ACHN (cell line): ENCODE measurements around the gene SCG3.
A peak's percentile ranks its signal among the peaks of the same experiment; 100 is the strongest.
"Not testable (repeated sequence)": the region's sequence is repeated elsewhere in the genome, so short reads cannot be mapped to it uniquely, and the experiment has no call there.

Experiments used
- DNase-seq: peaks from one replicate; pipeline ENCODE4 v3.0.0-alpha.2; 2015
- in situ Hi-C: cut with HindIII; loops from 2 replicates; pipeline ENCODE4 v1.10.0; 2017; ENCODE audit warnings: low sequenced_read_pairs, low pct_ligation_motif_present, low pct_unique_long_range_greater_than_20kb

Gene SCG3

GRCh38 chr15:51681303-51681963, at the start of gene SCG3:
Gene SCG3, plus strand, starts transcription at chr15:51681503. Its CDS starts 253 bp downstream, at chr15:51681756.
- in situ Hi-C loops: no loop called here
- DNase-seq: peak; percentile 86

DNA sequence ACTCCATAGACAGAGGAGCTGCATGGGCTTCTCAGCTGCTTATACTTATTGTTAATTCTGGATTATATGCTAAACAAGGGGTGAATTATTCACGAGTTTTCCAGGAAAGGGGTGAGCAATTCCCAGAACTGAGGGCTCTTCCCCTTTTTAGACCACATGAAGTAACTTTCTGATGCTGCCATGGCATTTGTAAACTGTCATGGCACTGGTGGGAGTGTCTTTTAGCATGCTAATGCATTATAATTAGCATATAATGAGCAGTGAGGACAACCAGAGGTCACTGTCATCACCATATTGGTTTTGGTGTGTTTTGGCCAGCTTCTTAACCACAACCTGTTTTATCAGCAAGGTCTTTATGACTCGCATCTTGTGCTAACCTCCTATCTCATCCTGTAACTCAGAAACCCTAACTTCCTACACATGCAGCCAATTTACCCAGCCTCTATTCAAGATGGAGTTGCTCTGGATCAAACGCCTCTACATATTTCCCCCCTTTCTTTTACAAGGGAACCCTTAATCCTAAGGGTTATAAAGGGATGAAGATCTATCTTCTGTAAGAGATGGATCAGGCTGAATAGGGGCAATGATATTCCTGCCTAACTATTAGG, 46.6 kb upstream of the SCG3 start:
- in situ Hi-C loops: no loop called here
- no peak for DNase-seq

GRCh38 chr15:51641490-51642130, 39.7 kb upstream of the SCG3 start:
- in situ Hi-C loops: no loop called here
- DNase-seq: no peak

GRCh38 chr15:51642696-51643095, 38.6 kb upstream of the SCG3 start:
- no peak for DNase-seq
- in situ Hi-C loops: no loop called here

DNA sequence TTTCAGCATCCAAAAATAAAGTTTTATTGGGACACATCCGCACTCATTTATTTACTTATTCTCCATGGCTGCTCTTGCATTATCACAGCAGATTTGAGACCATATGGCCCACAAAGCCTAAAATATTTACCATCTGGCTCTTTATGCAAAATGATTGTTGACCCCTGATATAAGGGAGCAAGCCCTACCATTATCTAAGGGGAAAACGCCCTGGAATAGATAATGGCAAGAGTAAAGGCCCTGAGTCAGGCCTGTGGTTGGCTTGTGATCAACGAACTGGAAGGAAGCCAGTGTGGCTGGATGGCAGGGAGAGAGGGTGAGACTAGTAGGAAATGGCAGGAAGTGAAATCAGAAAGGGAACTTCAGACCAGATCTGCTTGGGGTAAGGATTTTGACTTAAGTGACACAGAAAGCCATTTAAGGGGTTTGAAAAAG, 34.2 kb upstream of the SCG3 start:
- DNase-seq: peak; percentile 75
- in situ Hi-C loops: no loop called here

DNA sequence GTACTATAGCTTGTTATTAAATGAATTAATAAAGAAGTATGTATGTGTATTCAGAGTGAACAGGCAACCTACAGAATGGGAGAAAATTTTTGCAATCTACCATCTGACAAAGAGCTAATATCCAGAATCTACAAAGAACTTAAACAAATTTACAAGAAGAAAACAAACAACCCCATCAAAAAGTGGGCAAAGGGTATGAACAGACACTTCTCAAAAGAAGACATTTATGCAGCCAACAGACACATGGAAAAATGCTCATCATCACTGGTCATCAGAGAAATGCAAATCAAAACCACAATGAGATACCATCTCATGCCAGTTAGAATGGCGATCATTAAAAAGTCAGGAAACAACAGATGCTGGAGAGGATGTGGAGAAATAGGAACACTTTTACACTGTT, 33.2 kb upstream of the SCG3 start:
- in situ Hi-C loops, DNase-seq: not testable (repeated sequence)

DNA sequence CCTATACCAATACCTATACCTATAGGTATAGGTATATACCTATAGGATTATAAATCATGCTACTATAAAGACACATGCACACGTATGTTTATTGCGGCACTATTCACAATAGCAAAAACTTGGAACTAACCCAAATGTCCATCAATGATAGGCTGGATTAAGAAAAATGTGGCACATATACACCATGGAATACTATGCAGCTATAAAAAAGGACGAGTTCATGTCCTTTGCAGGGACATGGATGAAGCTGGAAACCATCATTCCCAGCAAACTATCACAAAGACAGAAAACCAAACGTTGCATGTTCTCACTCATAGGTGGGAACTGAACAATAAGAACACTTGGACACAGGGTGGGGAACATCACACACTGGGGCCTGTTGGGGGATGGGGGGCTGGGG, 32.7 kb upstream of the SCG3 start:
- in situ Hi-C loops: not testable (repeated sequence)

DNA sequence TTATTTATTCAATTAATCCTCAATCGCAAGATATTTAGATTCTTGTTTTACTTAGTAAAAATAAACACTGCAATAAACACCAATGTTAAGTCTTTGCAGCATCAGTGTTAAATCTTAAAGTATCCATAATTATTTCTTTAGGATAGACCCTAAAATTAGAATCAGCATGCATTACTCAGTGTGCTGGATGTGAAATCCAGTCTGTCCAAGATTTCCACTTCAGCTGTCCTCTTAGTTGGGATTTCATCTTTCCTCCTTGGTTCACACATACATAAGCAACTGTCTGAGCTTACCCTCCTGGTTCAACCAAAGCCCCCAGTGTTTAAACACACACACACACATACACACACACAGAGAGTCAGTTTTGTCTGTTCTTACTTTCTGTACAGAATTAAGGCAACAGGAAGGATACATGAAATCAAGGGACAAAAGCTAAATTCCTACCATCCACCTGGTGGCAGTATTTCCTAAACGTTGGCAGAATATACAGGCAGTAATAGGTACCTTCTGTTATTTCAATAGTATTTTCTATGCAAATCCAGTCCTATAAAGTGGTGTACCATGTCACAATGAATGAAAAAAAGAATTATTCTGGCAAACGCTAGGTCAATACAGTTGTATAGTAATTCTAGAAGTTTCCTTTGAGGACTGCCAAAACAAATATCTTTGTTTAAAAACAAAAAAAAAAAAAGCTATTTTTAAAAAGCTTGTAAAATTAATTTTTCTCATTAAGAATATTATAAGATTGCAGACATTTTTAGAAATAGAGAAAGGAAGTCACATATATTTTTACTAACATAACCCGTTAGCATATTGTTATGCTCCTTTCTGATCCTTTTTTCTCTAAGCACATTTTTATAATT, 31.4 kb upstream of the SCG3 start:
- in situ Hi-C loops: loop anchor here (25.0 kb wide), 1 partner anchor 112 kb away; the partner anchor contains the start of gene TMOD2
- peak; percentile 74 for DNase-seq

More for the DNA sequence above, 32.7 kb upstream of the SCG3 start:
- not testable (repeated sequence) for DNase-seq

- DNase-seq: no peak
- in situ Hi-C loops: loop anchor here (25.0 kb wide), 1 partner anchor 110 kb away; the partner anchor contains the start of gene TMOD2
Measured at GRCh38 chr15:51652084-51652668, 29.1 kb upstream of the SCG3 start.

GRCh38 chr15:51655401-51656057, 25.8 kb upstream of the SCG3 start:
- in situ Hi-C loops: loop anchor here (25.0 kb wide), 1 partner anchor 107 kb away; the partner anchor contains the start of gene TMOD2
- DNase-seq: not testable (repeated sequence)

- in situ Hi-C loops: loop anchor here (25.0 kb wide), 1 partner anchor 104 kb away; the partner anchor contains the start of gene TMOD2
- no peak for DNase-seq
Measured at GRCh38 chr15:51658664-51659063, 22.6 kb upstream of the SCG3 start.

DNA sequence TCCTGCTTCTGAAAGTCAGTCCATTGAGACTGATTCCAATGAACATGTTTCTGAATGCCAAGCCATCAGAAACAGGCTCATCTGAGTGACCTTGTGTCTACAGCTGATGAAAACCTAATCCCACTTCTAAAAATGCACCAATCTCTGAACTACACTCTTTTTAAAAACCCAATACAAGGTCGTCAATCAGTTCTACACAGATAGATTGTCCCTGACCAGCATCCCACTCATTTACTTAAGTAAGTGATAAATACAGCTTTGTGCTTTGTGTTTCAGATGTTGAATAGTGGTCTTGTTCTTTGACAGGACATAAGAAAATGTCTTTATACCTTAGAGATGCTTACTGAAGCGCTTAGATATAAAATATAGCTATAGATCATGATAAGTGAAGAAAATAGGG, 20.2 kb upstream of the SCG3 start:
- no peak for DNase-seq
- in situ Hi-C loops: loop anchor here (25.0 kb wide), 1 partner anchor 101 kb away; the partner anchor contains the start of gene TMOD2

DNA sequence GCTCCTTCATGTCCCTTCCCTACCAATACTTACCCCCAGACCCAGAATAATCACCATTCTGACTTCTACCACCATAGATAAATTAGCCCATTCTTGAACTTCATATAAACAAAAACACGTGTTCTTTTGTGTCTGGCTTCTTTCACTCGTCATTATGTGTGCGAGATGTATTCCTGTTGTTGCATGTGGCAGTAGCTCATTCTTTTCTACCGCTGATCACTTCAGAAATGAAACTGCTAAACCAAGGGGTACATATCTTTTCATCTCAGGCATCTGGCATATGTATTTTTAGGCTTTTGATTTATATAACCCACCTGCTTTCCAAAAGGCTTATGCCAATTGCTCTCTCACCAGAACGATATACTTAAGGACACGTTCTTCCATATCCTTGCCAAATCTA, 13.8 kb upstream of the SCG3 start:
- DNase-seq: no peak
- in situ Hi-C loops: loop anchor here (25.0 kb wide), 1 partner anchor 95 kb away; the partner anchor contains the start of gene TMOD2

DNA sequence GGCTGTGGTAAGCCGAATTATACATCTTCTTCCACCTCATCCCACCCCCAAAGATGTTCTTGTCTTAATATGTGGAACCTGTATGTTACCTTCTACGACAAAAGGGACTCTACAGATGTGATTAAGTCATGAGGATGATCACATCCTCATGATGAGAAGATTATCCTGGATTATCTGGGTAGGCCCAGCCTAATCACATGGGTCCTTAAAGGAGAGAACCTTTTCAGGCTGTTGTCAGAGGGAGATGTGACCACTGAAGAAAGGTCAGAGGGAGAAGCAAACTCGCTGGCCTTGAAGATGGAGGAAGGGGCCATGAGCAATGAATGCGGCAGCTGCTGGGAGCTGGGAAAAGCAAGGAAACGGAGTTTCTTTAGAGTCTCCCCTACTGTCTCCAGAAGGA, 12.9 kb upstream of the SCG3 start:
- no peak for DNase-seq
- in situ Hi-C loops: loop anchor here (25.0 kb wide), 1 partner anchor 94 kb away; the partner anchor contains the start of gene TMOD2

DNA sequence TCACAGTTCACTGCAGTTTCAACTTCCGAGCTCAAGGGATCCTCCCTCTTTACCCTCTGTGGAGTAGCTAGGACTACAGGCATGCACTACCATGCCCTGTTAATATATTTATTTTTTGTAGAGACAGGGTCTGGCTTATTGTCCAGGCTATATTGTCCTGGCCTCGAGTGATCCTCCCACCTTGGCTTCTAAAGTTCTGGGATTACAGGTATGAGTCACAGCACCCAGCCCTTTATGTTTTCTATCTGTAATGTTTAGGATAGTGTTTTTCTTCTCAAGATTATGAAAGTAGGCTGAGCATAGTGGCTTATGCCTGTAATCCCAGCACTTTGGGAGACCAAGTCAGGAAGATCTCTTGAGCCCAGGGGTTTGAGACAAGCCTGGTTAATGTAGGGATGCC, 11.9 kb upstream of the SCG3 start:
- in situ Hi-C loops: loop anchor here (25.0 kb wide), 1 partner anchor 93 kb away; the partner anchor contains the start of gene TMOD2
- DNase-seq: no peak

DNA sequence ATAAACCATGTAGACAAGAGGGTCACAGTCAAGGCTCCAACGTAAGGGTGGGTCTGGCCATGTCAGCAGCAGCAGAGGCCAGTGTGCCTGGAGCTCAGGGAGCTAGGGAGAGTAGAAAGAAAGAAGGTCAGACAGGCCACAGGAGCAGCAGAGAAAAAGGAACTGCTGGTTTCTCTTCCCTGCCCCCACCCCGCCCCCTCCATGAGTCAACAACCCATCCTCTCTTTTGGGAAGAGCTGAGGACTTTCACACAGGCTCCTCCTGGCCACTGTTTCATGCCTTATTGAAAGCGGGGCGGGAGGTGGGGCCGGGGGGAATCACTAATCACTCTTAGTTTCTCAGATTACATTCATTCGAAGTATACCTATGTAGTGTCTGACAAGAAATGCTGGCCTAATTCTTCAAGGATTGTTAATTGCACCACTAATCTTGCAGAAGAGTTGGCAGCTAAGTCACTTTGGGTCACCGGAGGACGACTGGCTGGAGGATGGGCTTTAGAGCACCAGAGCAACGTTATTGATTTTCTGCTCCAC, 9.1 kb upstream of the SCG3 start:
- DNase-seq: no peak
- in situ Hi-C loops: loop anchor here (25.0 kb wide), 1 partner anchor 90 kb away; the partner anchor contains the start of gene TMOD2
